Upper lobe of left lung (tissue), 4 donors: ENCODE data around the gene OCIAD1.

Experiments
- CTCF ChIP-seq, 6 experiments: fragments of 450-650 bp in 4 of 6; fragments of 200-600 bp in 2 of 6; sonication (generic) in 2 of 6; IDR thresholded peaks; one replicate each; pipeline ENCODE4 v1.5.1; 2016 to 2019; ENCODE audit warnings: antibody characterized with exemption in 6 of 6
- POLR2A ChIP-seq, 4 donors: fragments of 450-650 bp; IDR thresholded peaks; one replicate each; pipeline ENCODE4 v1.5.1; 2016 to 2017; ENCODE audit warnings: antibody characterized with exemption in 4 of 4, mild to moderate bottlenecking in 2 of 4

DNA sequence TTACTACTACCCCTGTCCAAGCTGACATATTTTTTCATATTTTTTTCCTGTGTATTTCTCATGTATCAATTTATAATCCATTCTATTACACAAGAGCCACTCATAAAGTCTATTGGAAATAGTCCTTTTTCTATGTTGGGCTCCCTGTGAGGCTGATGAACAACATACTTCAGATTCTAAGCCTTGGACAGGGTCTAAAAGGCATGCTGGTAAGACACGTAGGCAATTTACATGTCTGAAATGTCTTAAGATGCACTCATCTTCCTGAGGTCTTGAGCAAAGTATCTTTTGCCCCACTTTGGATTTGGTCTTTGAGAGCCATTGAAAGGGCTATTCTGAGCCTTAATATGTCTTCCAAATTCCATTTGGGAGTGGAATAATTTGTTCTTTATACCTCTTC is 31.8 kb downstream of the OCIAD1 start:
- TF ChIP-seq CTCF (IDR thresholded peaks at IDR 0.05) (no peak), POLR2A (IDR thresholded peaks at IDR 0.05) (no peak)
